GM10266 (cell line): ENCODE results near the gene CTNNBL1.

Source experiments
- DNase-seq: peaks from one replicate; pipeline ENCODE4 v3.0.0; 2012; ENCODE audit errors: extremely low spot score
- CTCF ChIP-seq: IDR thresholded peaks from 2 replicates; pipeline ENCODE4 v1.5.1; 2012; ENCODE audit warnings: mild to moderate bottlenecking, low read depth; ENCODE audit not compliant: control insufficient read depth, insufficient read depth; ENCODE audit errors: missing control alignments

Gene CTNNBL1

GRCh38 chr20:37911261-37911660 lies 217.4 kb downstream of the CTNNBL1 start:
- TF ChIP-seq CTCF, result no peak
- DNase-seq, result no peak

- DNase-seq, result peak; percentile 45
- TF ChIP-seq CTCF, result no peak
Observed at GRCh38 chr20:37911838-37912281, 218.0 kb downstream of the CTNNBL1 start.

DNA sequence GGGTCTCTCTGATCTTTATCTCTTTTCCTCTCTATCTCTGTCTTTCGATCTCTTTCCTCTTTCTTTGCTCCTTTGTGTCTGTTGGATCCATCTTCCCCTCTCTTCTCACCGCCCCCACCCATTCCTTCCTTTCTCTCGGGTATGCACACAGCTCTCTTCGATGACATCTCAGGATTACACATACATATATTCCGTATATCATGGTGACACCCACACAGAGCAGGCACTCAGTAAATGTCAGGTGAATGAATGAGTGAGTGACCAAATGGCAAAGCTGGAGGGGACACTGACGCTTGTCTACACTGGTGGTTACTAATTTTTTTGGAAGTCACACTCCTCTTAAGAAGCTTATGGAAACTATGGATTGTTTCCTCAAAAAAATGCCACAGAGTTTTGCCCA lies 219.0 kb downstream of the CTNNBL1 start:
- TF ChIP-seq CTCF, result no peak
- DNase-seq, result no peak

DNA sequence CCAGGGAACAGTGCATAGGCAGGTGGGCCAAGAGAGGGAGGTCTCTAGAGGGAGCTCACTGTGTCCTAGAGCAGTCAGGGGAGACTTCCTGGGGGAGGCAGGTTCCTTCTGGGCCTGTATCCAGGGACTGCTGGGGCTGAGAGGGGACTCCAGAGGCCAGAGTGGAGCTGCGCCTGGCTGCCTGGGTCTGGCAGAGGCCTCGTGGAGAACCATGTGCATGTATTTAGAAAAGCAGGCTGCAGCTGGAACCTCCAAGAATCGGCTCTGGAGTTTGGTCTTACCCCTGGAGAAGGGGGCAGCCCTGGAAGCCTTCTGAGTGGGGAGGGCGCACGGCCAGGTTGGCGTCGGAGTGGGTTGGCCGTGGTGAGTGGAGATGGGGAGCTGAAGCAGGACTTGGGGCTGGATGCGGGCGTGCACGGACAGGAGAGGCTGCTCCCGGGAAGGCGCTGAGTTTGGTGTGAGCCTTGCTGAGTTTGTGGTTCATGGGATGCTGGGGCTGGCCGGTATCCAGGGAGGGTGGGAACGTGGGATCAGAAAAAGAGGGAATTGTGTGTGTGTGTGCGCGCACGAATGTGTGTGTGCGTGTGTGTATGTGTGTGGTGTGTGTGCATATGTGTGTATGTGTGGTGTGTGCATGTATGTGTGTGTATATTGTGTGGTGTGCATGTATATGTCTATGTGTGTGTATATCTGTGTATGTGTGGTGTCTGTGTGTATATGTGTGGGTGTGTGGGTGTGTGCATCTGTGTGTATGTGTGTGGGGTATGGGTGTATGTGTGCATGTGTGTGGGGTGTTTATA lies 219.9 kb downstream of the CTNNBL1 start:
- no peak for TF ChIP-seq CTCF
- DNase-seq, result no peak

DNA sequence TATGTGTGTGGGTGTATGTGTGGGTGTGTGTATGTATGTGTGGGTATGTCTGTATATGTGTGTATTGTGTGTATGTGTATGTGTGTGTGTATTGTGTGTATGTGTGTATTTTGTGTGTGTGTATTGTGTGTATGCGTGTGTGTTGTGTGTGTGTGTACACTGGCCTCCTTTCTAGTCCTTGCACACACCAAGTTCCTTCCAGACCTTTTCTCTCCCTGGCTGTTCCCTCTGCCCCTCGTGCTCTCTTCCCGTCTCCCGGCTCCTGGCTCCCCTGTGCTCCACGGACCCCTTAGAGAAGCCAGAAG lies 220.5 kb downstream of the CTNNBL1 start:
- TF ChIP-seq CTCF, result no peak
- no peak for DNase-seq

GRCh38 chr20:37914672-37915433 lies 221.0 kb downstream of the CTNNBL1 start:
- no peak for TF ChIP-seq CTCF
- no peak for DNase-seq

DNA sequence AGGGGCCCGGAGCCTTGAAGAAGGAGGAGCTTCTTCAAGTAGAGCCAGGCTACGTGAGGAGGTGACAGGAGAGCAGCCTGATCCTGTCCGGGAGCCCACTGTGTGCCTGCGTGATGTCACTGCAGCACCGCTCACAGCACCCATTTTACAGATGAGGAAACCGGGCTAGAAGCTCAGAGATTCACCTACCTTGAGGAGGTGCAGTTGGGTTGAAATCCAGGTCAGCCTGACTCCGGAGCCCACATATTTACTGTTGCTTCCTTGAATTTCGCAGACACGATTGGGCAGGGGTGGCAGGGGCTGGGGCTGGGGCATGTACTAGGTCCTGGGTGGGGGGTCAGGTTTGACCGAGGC lies 221.6 kb downstream of the CTNNBL1 start:
- no peak for DNase-seq
- TF ChIP-seq CTCF, result no peak
